Fibroblast of skin of right quadriceps (primary cell): Measurements from ENCODE around the gene CSF3.

Source experiments
- DNase-seq: peaks from one replicate; pipeline ENCODE4 v3.0.0-alpha.2; 2013

Gene CSF3

GRCh38 chr17:40025991-40026815 lies 11.0 kb downstream of the CSF3 start:
- DNase-seq = no peak

GRCh38 chr17:40026816-40027613 lies 11.8 kb downstream of the CSF3 start:
- peak; percentile 71 for DNase-seq

- no peak for DNase-seq
Observed at GRCh38 chr17:40027614-40028012, 12.4 kb downstream of the CSF3 start.

GRCh38 chr17:40028595-40028994 lies 13.4 kb downstream of the CSF3 start:
- DNase-seq = no peak

- DNase-seq = no peak
Observed at GRCh38 chr17:40031706-40032105, 16.5 kb downstream of the CSF3 start.

GRCh38 chr17:40032322-40033320 lies 17.4 kb downstream of the CSF3 start:
- DNase-seq = no peak

- no peak for DNase-seq
Observed at GRCh38 chr17:40033339-40033738, 18.1 kb downstream of the CSF3 start.

- DNase-seq = no peak
Observed at GRCh38 chr17:40034426-40035161, 19.4 kb downstream of the CSF3 start.

- peak; percentile 35 for DNase-seq
Observed at GRCh38 chr17:40035162-40035559, 19.9 kb downstream of the CSF3 start.

- peak; percentile 70 for DNase-seq
Observed at GRCh38 chr17:40038882-40039513, 23.8 kb downstream of the CSF3 start.

- no peak for DNase-seq
Observed at GRCh38 chr17:40041196-40041595, 26.0 kb downstream of the CSF3 start.

- no peak for DNase-seq
Observed at GRCh38 chr17:40056379-40057015, 41.3 kb downstream of the CSF3 start.

GRCh38 chr17:40058186-40058784 lies 43.0 kb downstream of the CSF3 start:
- DNase-seq = no peak

GRCh38 chr17:40058865-40059264 lies 43.6 kb downstream of the CSF3 start:
- no peak for DNase-seq

GRCh38 chr17:40059729-40060475 lies 44.7 kb downstream of the CSF3 start:
- DNase-seq = no peak

- no peak for DNase-seq
Observed at GRCh38 chr17:40060887-40061608, 45.8 kb downstream of the CSF3 start.

GRCh38 chr17:40061609-40062038 lies 46.4 kb downstream of the CSF3 start:
- DNase-seq = no peak

- peak; percentile 57 for DNase-seq
Observed at GRCh38 chr17:40062329-40063186, 47.3 kb downstream of the CSF3 start, which contains the start of gene THRA. TSS of gene THRA (plus strand) at chr17:40062965. CDS start at chr17:40074489, 11,524 bp downstream.
